Measurements from ENCODE around the gene PRDX6. TPM values are rescaled to one million over a fixed set of nuclear protein-coding genes. Genes with fewer than 3 reads are reported as not detected.

The PRDX6 gene
- total RNA-seq, 1 donor from 2014 or later, result 146 TPM

Other genes starting within 250 kb of the PRDX6 start
- not detected for gene SLC9C2, start 125.7 kb downstream of the PRDX6 start, total RNA-seq
- gene TEX50, start 158.0 kb downstream of the PRDX6 start, total RNA-seq, result not detected
- 0.69 TPM for gene ANKRD45, start 192.5 kb downstream of the PRDX6 start, total RNA-seq
- gene KLHL20, start 237.6 kb downstream of the PRDX6 start, total RNA-seq, result 19.6 TPM

All from mucosa of gallbladder (tissue), 1 donor.